GM19468 (cell line): ENCODE data around the gene SDSL.

Experiments
- ATAC-seq: cut with Tn5 transposase; IDR thresholded peaks from one replicate; pipeline ENCODE4 v1.9.1; 2021; ENCODE audit warnings: mild to moderate bottlenecking, moderate library complexity, moderate number of reproducible peaks; ENCODE audit not compliant: unreplicated experiment; ENCODE audit errors: extremely low read depth

SDSL gene

GRCh38 chr12:113465808-113466453, 43.8 kb downstream of the SDSL start:
- no peak for ATAC-seq

- no peak for ATAC-seq
These were observed 44.4 kb downstream of the SDSL start for GRCh38 chr12:113466454-113467141.

- ATAC-seq, result no peak
These were observed 44.9 kb downstream of the SDSL start for GRCh38 chr12:113467142-113467501.

- ATAC-seq, result no peak
These were observed 45.6 kb downstream of the SDSL start for GRCh38 chr12:113467502-113468364.

GRCh38 chr12:113468365-113469223, 46.4 kb downstream of the SDSL start:
- no peak for ATAC-seq

- no peak for ATAC-seq
These were observed 47.2 kb downstream of the SDSL start for GRCh38 chr12:113469224-113469948.

GRCh38 chr12:113469949-113470743, 48.0 kb downstream of the SDSL start:
- ATAC-seq, result no peak

GRCh38 chr12:113470871-113471618, 48.9 kb downstream of the SDSL start:
- no peak for ATAC-seq

GRCh38 chr12:113471619-113472171, 49.5 kb downstream of the SDSL start, which contains the start of gene LHX5:
LHX5 (minus strand) TSS chr12:113471871; CDS start chr12:113471498, 373 bp downstream.
- no peak for ATAC-seq

- no peak for ATAC-seq
These were observed 50.3 kb downstream of the SDSL start for GRCh38 chr12:113472191-113473121.

- ATAC-seq, result no peak
These were observed 51.2 kb downstream of the SDSL start for GRCh38 chr12:113473400-113473799.

GRCh38 chr12:113473942-113474341, 51.8 kb downstream of the SDSL start:
- no peak for ATAC-seq

GRCh38 chr12:113474635-113475436, 52.7 kb downstream of the SDSL start:
- no peak for ATAC-seq

- ATAC-seq, result no peak
These were observed 53.4 kb downstream of the SDSL start for GRCh38 chr12:113475451-113476175.
